Cardiac fibroblast (primary cell): ENCODE results near the gene LRRC3.
A peak's percentile ranks its signal among the peaks of the same experiment; 100 is the strongest.

Experiments used
- DNase-seq, 2 donors: peaks; one replicate each; pipeline versions ENCODE4 v3.0.0 to v3.0.0-alpha.2; 2010; ENCODE audit warnings: low read depth in 2 of 2
- H3K4me3 ChIP-seq, 2 donors: replicated peaks in 1 of 2; 1 replicate in 1 of 2; 2 replicates in 1 of 2; pipeline ENCODE4 v1.5.1; 2011; ENCODE audit warnings: low read depth in 2 of 2, low read length in 2 of 2, mild to moderate bottlenecking in 2 of 2, moderate library complexity in 1 of 2
- TF ChIP-seq, protein P1 (sequence below): IDR thresholded peaks from one replicate; pipeline ENCODE4 v1.5.1; 2011; ENCODE audit warnings: low read depth, mild to moderate bottlenecking, low read length, inconsistent platforms

Gene LRRC3

DNA sequence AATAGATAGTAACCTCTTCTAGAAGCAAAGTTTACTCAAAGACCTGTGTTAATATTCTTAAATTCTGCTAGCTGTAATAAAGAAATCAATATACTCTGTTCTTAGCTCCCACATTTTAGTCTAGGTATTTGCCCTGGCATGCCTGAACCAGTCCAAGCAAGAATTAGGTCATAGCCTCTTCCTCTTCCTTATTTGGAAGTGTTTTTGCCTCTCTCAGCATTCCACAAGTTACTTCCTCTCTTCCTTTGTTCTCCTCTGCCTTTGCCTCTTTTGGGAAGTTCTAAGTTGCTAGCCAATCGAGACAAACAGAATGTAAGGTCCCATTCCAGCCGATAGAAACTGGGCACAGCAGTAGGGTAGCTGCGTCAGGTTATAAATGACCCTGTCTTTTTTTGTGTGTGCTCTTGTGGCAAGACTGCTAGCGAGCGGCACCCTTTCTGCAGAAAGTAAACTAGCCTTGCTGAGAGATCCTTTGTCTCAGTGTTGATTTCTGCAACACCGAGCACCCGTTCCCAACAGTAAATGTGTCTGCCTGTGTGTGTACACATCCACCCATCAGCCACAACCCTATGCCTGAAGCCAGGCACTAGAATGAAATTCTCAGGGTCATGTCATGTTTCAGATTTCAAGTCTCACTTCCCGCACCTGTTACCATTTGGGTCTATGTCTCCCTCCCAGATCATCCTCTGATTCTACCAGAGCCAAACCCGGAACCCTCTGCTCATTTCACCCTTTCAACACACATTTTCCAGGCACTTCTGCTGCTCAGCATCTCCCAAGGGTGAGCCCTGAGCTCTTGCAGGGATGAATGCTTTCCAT is 37.5 kb downstream of the LRRC3 start:
- TF ChIP-seq, protein P1, sequence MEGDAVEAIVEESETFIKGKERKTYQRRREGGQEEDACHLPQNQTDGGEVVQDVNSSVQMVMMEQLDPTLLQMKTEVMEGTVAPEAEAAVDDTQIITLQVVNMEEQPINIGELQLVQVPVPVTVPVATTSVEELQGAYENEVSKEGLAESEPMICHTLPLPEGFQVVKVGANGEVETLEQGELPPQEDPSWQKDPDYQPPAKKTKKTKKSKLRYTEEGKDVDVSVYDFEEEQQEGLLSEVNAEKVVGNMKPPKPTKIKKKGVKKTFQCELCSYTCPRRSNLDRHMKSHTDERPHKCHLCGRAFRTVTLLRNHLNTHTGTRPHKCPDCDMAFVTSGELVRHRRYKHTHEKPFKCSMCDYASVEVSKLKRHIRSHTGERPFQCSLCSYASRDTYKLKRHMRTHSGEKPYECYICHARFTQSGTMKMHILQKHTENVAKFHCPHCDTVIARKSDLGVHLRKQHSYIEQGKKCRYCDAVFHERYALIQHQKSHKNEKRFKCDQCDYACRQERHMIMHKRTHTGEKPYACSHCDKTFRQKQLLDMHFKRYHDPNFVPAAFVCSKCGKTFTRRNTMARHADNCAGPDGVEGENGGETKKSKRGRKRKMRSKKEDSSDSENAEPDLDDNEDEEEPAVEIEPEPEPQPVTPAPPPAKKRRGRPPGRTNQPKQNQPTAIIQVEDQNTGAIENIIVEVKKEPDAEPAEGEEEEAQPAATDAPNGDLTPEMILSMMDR = no peak
- no peak overlapping the region for H3K4me3 ChIP-seq
- DNase-seq = peak in 1 of 2 donors; percentile 8

DNA sequence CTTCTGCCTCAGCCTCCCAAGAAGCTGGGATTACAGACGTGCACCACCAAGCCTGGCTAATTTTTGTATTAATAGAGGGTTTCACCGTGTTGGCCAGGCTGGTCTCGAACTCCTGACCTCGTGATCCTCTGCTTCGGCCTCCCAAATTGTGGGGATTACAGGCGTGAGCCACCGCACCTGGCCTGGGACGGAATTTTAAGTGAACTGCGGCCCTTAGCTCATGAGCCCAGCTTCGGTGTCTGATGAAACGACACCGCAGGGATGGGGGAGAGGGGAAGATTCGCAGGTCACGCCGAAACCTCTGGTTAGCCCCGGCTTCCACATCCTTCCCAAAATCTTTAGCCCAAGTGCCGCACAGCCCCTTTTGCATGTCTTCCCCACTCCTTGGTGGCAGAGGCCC is 39.1 kb downstream of the LRRC3 start:
- H3K4me3 ChIP-seq = no peak overlapping the region
- no peak for DNase-seq
- TF ChIP-seq, protein P1 = no peak

DNA sequence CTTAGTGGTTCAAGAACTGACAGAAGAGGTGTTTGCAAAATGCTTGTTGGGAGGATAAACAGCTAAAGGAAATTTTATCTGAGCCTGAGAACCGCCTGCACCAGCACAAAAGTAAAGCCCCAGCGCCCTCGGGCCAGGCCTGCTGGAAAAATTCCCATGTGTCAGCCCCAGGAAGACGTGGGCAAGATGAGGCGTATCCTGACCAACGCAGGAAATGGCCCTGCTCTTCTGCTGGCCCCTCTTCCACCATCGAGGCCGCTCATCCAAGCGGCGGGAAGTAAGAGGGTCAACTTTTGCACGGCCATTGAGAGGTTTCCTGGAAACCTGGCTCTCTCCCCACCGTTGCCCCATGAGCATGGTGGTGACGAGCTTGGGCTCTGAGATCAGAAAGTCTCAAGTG is 39.6 kb downstream of the LRRC3 start:
- no peak overlapping the region for H3K4me3 ChIP-seq
- no peak for DNase-seq
- TF ChIP-seq, protein P1 = no peak

DNA sequence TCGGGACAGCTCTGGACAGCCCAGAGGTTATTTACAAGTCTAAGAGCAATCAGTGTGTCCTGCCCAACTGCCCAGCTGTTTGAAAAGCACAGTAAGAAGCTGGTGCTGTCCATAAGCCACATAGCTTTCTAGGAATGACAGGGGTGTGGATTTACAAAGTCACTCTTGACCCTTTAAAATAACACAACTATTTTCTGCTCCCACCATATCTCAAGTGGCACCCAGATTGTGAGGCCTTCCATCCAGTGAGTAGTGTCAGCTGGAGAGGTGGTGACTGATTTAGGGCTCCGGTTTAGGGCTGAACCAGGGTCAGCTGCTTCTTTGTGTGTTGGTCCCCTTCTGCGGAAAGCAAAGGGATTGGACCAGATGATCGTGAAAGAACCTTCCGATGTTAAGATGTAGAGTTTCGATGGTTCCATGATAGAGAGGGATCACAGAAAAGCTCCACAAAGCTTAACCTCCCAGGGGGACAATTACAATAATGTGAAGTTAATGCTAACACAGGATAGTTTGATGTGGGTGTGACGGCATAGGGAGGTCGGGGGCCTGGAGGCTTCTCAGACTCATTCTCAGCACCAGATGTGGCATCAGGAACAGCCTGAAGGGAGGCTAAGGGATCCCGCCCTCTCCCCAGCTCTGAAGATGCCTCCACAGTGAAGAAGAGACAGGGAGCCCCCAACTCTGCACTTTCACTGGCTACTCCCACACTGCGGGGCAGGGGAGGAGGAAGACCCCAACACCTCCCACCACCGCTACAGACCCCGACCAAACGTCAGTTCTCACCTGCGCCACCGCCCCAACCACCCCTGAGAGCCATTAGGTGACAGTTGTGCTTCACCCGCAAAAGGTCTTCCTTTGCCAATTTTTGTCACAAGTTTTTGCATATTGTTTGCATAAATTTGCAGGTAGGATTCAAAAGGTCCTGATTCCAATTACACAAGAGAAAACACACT is 40.6 kb downstream of the LRRC3 start:
- TF ChIP-seq, protein P1 = no peak

DNA sequence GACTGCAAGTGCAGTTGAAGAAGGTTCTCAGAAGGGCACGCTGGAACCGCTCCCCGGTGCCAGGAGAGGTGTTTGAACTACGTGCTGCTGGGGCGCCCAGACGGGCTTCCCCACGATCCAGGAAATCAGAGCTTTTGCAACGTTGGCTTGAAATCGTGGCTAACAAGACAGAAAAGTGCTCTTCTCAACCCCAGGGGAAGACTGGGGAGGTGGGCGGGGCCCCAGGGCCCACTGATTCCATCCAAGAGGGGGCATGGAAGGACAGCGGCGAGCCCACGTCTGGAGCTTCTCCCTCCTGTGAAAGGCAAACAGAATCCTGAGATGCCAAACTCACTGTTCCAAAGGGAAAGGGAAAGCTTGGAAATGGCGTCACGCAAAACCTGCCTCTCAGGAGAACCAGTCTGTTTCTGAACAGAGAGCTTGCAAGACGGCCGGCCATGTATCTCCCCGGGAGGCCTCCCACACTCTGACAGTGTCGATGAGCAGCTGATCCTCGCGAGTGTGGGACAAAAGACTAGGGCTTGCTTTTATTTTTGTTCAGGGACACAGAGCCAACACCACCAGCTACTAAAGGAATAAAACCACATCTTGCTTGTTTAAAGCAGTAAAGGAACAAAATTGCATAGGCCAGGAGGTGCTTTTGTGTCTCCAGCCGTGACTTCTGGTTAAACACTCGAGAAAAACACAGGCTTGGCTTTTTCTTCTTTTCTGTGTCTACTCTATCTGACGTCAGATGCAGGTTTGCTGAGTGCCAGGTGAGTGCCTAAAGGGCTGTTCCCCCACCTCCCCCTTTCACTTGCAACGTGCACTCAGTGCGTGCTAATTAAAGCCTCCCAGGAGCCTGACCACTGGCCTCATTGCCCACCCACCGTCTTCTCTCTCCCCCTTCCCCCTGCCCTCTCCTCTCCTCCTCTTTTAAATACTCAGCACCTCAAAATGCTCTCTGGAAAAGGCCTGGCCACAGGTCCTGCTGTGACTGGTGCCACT is 41.5 kb downstream of the LRRC3 start:
- no peak for DNase-seq
- no peak overlapping the region for H3K4me3 ChIP-seq
- TF ChIP-seq, protein P1 = no peak

More for the DNA sequence above, 40.6 kb downstream of the LRRC3 start:
- no peak overlapping the region for H3K4me3 ChIP-seq
- DNase-seq = no peak

DNA sequence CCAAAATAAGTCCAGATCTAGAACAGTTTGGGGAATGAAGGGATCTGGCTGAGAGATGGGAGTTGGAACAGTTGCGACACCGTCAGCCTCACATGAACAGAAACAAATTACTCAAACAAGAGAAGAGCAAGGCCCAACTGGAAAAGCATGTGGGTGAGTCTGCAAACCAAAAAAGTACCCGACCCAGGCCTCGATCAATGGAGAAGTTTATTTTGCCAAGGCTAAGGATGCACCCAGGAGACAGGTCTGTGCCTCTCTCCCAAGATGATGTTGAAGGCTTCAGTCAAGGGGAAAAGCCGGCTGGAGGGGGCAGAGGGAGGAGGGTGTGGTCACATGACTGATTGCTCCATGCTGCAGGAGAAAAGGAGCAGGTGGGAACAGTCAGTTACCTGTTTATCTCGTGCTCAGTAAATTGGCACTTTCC is 42.4 kb downstream of the LRRC3 start:
- no peak overlapping the region for H3K4me3 ChIP-seq
- DNase-seq = peak; percentile 7 to 22
- TF ChIP-seq, protein P1 = no peak
